HG02588 (cell line): ENCODE results near the gene PPT1.

Experiments used
- ATAC-seq: cut with Tn5 transposase; IDR thresholded peaks from one replicate; pipeline ENCODE4 v1.9.1; 2021; ENCODE audit warnings: mild to moderate bottlenecking, moderate library complexity; ENCODE audit not compliant: unreplicated experiment

Gene PPT1

GRCh38 chr1:40032240-40032891 is 64.7 kb downstream of the PPT1 start:
- ATAC-seq, result no peak

DNA sequence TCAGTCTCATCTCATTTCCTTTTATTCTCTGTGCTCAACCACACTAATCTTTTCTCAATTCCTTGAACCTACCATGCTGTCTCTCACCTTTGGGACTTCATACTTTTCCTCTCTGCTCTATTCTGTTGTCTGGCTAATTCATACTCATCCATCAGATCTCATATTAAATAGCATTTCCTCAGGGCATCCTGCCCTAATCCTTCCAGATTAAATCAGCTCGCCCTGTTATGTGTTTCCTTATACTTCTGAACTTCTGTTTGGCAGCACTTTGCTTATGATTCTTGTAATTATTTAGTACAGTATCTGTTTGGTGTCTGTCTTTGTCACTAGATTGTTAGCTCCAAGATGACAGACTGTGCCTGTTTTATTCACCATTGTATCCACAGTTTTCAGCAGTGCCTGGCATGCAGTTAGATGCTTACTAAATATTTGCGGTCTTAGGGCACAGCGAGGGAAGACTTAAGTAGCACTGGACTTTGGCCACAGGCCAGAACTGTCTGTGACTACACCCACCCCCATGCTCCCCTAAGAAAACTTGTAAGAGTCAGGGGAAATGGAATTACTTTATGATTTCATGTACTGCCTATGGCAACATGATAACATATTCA is 66.4 kb downstream of the PPT1 start:
- no peak for ATAC-seq

DNA sequence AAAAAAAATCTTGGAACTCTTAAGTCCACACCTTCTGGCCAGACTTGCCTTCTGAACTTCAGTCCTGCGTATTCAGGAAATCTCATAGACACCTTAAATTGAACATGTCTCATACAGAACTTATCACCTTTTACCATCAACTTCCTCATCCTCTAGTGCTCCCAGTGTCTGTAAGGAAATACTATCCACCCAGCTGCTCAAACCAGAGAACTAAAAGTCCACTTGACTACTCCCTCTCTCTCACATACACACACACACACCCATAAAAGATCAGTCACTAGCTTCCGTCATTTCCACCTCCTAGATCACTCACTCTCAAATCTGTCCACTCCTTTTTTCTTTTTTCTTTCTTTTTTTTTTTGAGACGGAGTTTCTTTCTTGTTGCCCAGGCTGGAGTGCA is 67.4 kb downstream of the PPT1 start:
- ATAC-seq, result no peak

DNA sequence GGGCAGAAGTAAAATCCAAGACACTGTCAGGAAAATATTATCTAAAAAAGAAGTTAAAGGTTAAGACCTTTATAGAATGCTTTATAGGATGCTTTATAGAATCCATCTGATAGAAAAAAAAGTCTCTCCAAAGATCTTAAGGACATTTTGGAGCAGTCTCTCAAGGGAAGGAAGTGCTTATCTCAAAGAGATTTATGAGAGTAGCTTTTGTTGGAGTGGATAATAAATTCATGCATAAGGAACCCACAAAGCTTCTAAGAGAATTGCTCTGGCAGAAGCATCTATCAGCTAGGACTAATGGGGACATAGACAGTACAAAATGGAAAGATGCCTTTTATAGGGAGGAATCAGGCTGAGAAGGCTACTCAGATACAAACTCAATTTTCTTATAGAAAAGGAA is 69.4 kb downstream of the PPT1 start:
- ATAC-seq, result no peak

DNA sequence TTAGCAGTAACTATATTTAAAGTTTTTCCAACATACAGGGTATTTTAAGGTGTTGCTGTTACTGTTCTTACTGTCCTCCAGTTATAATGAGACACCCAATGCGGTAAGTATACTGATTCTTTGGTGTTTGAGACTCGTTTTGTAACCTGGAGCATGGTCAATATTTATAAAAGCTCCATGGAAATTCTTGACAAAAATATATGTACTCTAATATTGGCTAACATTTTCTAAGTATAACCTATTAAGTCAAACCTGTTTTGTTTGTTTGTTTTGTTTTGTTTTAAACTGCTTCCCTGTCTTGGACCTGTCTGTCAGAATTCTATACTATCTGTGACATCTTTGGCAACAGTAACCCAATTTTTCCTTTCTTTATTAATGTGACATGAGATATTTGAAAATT is 72.4 kb downstream of the PPT1 start:
- ATAC-seq, result no peak

DNA sequence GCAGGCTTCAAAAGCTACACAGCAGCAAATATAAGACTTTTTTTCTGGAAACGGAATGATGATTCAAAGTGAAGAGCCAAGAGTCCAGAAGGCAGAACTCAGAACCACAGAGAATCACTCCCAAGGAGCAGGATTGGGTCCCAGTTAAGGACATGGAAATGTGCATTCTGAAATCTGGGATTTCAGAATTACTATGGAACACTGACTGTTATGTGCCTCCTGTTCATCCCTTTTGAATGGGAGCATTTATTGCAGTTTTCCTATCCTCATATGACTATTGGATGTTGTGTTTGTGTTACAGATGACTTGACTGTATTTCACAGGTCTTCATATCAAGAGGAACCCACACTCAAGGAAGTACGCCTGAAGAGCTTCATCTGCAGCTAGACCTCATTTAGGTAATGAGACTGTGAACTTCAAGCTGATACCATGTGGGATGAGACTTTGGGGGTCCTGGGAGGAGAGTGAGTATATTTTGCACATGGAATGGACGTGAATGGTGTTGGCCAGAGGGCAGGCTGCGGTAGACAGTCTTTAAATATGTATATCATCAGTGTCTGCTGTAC is 73.6 kb downstream of the PPT1 start:
- no peak for ATAC-seq
